ENCODE results near the gene SDK2. TPM values are rescaled to one million over a fixed set of nuclear protein-coding genes. Genes with fewer than 3 reads are reported as not detected.

The SDK2 gene
- total RNA-seq, 1 experiment from 2014 or later = 0.67 TPM

GRCh38 chr17:73566905-73567782 lies 77.1 kb downstream of the SDK2 start:
- no peak for DNase-seq (ENCODE audit: low spot score)
- no peak overlapping the region for H3K27ac ChIP-seq (ENCODE audit: low read depth, low read length, poor library complexity, severe bottlenecking)
- H3K9me3 ChIP-seq (ENCODE audit: low read depth, low read length, poor library complexity, severe bottlenecking) = no peaks in the 10 kb centered on the region
- H3K27me3 ChIP-seq (replicated peaks; ENCODE audit: insufficient read depth, low read depth, low read length, poor library complexity) = no peaks in the 10 kb centered on the region
- no peaks in the 10 kb centered on the region for H3K4me1 ChIP-seq (ENCODE audit: insufficient read depth, low read length, poor library complexity, severe bottlenecking)
- intact Hi-C loops (cut with micrococcal nuclease; ENCODE audit: unreplicated experiment) = no loop called here
- TF ChIP-seq, protein P1, sequence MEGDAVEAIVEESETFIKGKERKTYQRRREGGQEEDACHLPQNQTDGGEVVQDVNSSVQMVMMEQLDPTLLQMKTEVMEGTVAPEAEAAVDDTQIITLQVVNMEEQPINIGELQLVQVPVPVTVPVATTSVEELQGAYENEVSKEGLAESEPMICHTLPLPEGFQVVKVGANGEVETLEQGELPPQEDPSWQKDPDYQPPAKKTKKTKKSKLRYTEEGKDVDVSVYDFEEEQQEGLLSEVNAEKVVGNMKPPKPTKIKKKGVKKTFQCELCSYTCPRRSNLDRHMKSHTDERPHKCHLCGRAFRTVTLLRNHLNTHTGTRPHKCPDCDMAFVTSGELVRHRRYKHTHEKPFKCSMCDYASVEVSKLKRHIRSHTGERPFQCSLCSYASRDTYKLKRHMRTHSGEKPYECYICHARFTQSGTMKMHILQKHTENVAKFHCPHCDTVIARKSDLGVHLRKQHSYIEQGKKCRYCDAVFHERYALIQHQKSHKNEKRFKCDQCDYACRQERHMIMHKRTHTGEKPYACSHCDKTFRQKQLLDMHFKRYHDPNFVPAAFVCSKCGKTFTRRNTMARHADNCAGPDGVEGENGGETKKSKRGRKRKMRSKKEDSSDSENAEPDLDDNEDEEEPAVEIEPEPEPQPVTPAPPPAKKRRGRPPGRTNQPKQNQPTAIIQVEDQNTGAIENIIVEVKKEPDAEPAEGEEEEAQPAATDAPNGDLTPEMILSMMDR (conservative IDR thresholded peaks at IDR 0.05; ENCODE audit: low read depth, low read length) = no peak
- no peak for TF ChIP-seq EZH2 (IDR thresholded peaks at IDR 0.05; ENCODE audit: borderline replicate concordance, low read depth, low read length, poor library complexity, severe bottlenecking)
- ChIA-PET POLR2A (ENCODE audit: low non-redundant PET) (no interaction called here), CTCF (no interaction called here)
- no TSS peak for BruUV-seq (replicated peaks)
- no peaks in the 10 kb centered on the region for H3K36me3 ChIP-seq (ENCODE audit: insufficient read depth, low read length, poor library complexity, severe bottlenecking)
- no peak overlapping the region for H3K4me3 ChIP-seq (ENCODE audit: low read depth, low read length, poor library complexity, severe bottlenecking)

- intact Hi-C loops (cut with micrococcal nuclease; ENCODE audit: unreplicated experiment) = no loop called here
- no TSS peak for BruUV-seq (replicated peaks)
- CTCF ChIA-PET = no interaction called here
- no peak for DNase-seq (ENCODE audit: low spot score)
- POLR2A ChIA-PET (ENCODE audit: low non-redundant PET) = no interaction called here
- Histone ChIP-seq H3K27ac (ENCODE audit: low read depth, low read length, poor library complexity, severe bottlenecking) (no peak overlapping the region), H3K4me3 (ENCODE audit: low read depth, low read length, poor library complexity, severe bottlenecking) (no peak overlapping the region), H3K9me3 (ENCODE audit: low read depth, low read length, poor library complexity, severe bottlenecking) (no peaks in the 10 kb centered on the region), H3K4me1 (ENCODE audit: insufficient read depth, low read length, poor library complexity, severe bottlenecking) (no peaks in the 10 kb centered on the region), H3K36me3 (ENCODE audit: insufficient read depth, low read length, poor library complexity, severe bottlenecking) (no peaks in the 10 kb centered on the region), H3K27me3 (replicated peaks; ENCODE audit: insufficient read depth, low read depth, low read length, poor library complexity) (no peaks in the 10 kb centered on the region)
- TF ChIP-seq EZH2 (IDR thresholded peaks at IDR 0.05; ENCODE audit: borderline replicate concordance, low read depth, low read length, poor library complexity, severe bottlenecking) = no peak
These were observed 79.4 kb downstream of the SDK2 start for GRCh38 chr17:73564843-73565242.

- CTCF ChIA-PET = no interaction called here
- DNase-seq (ENCODE audit: low spot score) = no peak
- no peaks in the 10 kb centered on the region for H3K9me3 ChIP-seq (ENCODE audit: low read depth, low read length, poor library complexity, severe bottlenecking)
- no peaks in the 10 kb centered on the region for H3K36me3 ChIP-seq (ENCODE audit: insufficient read depth, low read length, poor library complexity, severe bottlenecking)
- TF ChIP-seq, protein P1 (conservative IDR thresholded peaks at IDR 0.05; ENCODE audit: low read depth, low read length) = no peak
- no peak for TF ChIP-seq EZH2 (IDR thresholded peaks at IDR 0.05; ENCODE audit: borderline replicate concordance, low read depth, low read length, poor library complexity, severe bottlenecking)
- no peak overlapping the region for H3K4me3 ChIP-seq (ENCODE audit: low read depth, low read length, poor library complexity, severe bottlenecking)
- no peaks in the 10 kb centered on the region for H3K4me1 ChIP-seq (ENCODE audit: insufficient read depth, low read length, poor library complexity, severe bottlenecking)
- intact Hi-C loops (cut with micrococcal nuclease; ENCODE audit: unreplicated experiment) = no loop called here
- no TSS peak for BruUV-seq (replicated peaks)
- H3K27ac ChIP-seq (ENCODE audit: low read depth, low read length, poor library complexity, severe bottlenecking) = no peak overlapping the region
- POLR2A ChIA-PET (ENCODE audit: low non-redundant PET) = no interaction called here
- H3K27me3 ChIP-seq (replicated peaks; ENCODE audit: insufficient read depth, low read depth, low read length, poor library complexity) = no peaks in the 10 kb centered on the region
These were observed 81.3 kb downstream of the SDK2 start for GRCh38 chr17:73562896-73563295.

- peaks cover 10% of the 10 kb centered on the region for H3K27me3 ChIP-seq (replicated peaks; ENCODE audit: insufficient read depth, low read depth, low read length, poor library complexity)
- no TSS peak for BruUV-seq (replicated peaks)
- H3K36me3 ChIP-seq (ENCODE audit: insufficient read depth, low read length, poor library complexity, severe bottlenecking) = no peaks in the 10 kb centered on the region
- H3K9me3 ChIP-seq (ENCODE audit: low read depth, low read length, poor library complexity, severe bottlenecking) = no peaks in the 10 kb centered on the region
- no peak overlapping the region for H3K4me3 ChIP-seq (ENCODE audit: low read depth, low read length, poor library complexity, severe bottlenecking)
- no peaks in the 10 kb centered on the region for H3K4me1 ChIP-seq (ENCODE audit: insufficient read depth, low read length, poor library complexity, severe bottlenecking)
- H3K27ac ChIP-seq (ENCODE audit: low read depth, low read length, poor library complexity, severe bottlenecking) = no peak overlapping the region
- intact Hi-C loops (cut with micrococcal nuclease; ENCODE audit: unreplicated experiment) = no loop called here
- CTCF ChIA-PET = no interaction called here
- TF ChIP-seq, protein P1 (conservative IDR thresholded peaks at IDR 0.05; ENCODE audit: low read depth, low read length) = no peak
- no peak for DNase-seq (ENCODE audit: low spot score)
- POLR2A ChIA-PET (ENCODE audit: low non-redundant PET) = no interaction called here
These were observed 83.1 kb downstream of the SDK2 start for GRCh38 chr17:73561111-73561510.
